Right atrium auricular region (tissue), 2 donors: ENCODE data around the gene NELL1. TPM values are rescaled to one million over a fixed set of nuclear protein-coding genes. Genes with fewer than 3 reads are reported as not detected.

Experiments used
- DNase-seq: peaks from one replicate; pipeline ENCODE4 v3.0.0-alpha.2; 2019; ENCODE audit warnings: low spot score
- H3K27ac ChIP-seq, 2 donors: fragments of 200-600 bp; sonication (generic); 1 replicate in 1 of 2; 2 replicates in 1 of 2; pipeline ENCODE4 v1.5.1; 2016 to 2019
- H3K27me3 ChIP-seq, 2 donors: fragments of 200-600 bp; sonication (generic); one replicate each; pipeline versions ENCODE4 v1.5.1 to v1.6.0; 2017 to 2019
- H3K36me3 ChIP-seq: fragments of 200-600 bp; sonication (generic); one replicate; pipeline ENCODE4 v1.5.1; 2016
- H3K4me1 ChIP-seq, 2 donors: fragments of 200-600 bp; sonication (generic); one replicate each; pipeline versions ENCODE4 v1.5.1 to v1.6.0; 2017 to 2019
- H3K4me3 ChIP-seq, 2 donors: fragments of 200-600 bp; sonication (generic); 1 replicate in 1 of 2; 2 replicates in 1 of 2; pipeline ENCODE4 v1.5.1; 2017 to 2019; ENCODE audit warnings: mild to moderate bottlenecking in 1 of 2, moderate library complexity in 1 of 2
- H3K9me3 ChIP-seq, 2 donors: fragments of 200-600 bp; sonication (generic); one replicate each; pipeline ENCODE4 v1.5.1; 2019
- CTCF ChIP-seq, 2 donors: fragments of 200-600 bp; sonication (generic); IDR thresholded peaks; one replicate each; pipeline ENCODE4 v1.5.1; 2019; ENCODE audit warnings: antibody characterized with exemption in 2 of 2
- total RNA-seq, 2 donors: library from RNA; depleted of rRNA; stranded (reverse); fragments of >200 nt; gene quantifications; one replicate each; pipeline ENCODE4 v1.1.0, GENCODE V29; 2016

The NELL1 gene
- total RNA-seq, 2 donors from 2014 or later, result not detected

GRCh38 chr11:21505070-21505469, 835.7 kb downstream of the NELL1 start:
- Histone ChIP-seq H3K27me3 (no peaks in the 10 kb centered on the region), H3K36me3 (no peaks in the 10 kb centered on the region), H3K9me3 (no peaks in the 10 kb centered on the region), H3K4me1 (no peaks in the 10 kb centered on the region), H3K4me3 (no peak overlapping the region), H3K27ac (no peak overlapping the region)
- no peak for DNase-seq
- no peak for TF ChIP-seq CTCF (IDR thresholded peaks at IDR 0.05)

GRCh38 chr11:21511835-21512440, 842.6 kb downstream of the NELL1 start:
- Histone ChIP-seq H3K9me3 (no peaks in the 10 kb centered on the region), H3K27me3 (no peaks in the 10 kb centered on the region), H3K36me3 (no peaks in the 10 kb centered on the region), H3K27ac (no peak overlapping the region), H3K4me3 (no peak overlapping the region), H3K4me1 (no peaks in the 10 kb centered on the region)
- DNase-seq, result no peak
- TF ChIP-seq CTCF (IDR thresholded peaks at IDR 0.05), result peak in 1 of 2 donors; percentile 61

GRCh38 chr11:21514316-21514715, 844.9 kb downstream of the NELL1 start:
- Histone ChIP-seq H3K27ac (no peak overlapping the region), H3K9me3 (no peaks in the 10 kb centered on the region), H3K4me3 (no peak overlapping the region), H3K27me3 (no peaks in the 10 kb centered on the region), H3K4me1 (no peaks in the 10 kb centered on the region), H3K36me3 (no peaks in the 10 kb centered on the region)
- no peak for DNase-seq
- TF ChIP-seq CTCF (IDR thresholded peaks at IDR 0.05), result peak in 1 of 2 donors; percentile 45

- H3K36me3 ChIP-seq, result no peaks in the 10 kb centered on the region
- H3K27me3 ChIP-seq, result no peaks in the 10 kb centered on the region
- no peaks in the 10 kb centered on the region for H3K4me1 ChIP-seq
- TF ChIP-seq CTCF (IDR thresholded peaks at IDR 0.05), result no peak
- no peak overlapping the region for H3K27ac ChIP-seq
- DNase-seq, result no peak
- no peak overlapping the region for H3K4me3 ChIP-seq
- H3K9me3 ChIP-seq, result no peaks in the 10 kb centered on the region
Observed at GRCh38 chr11:21520244-21520643, 850.9 kb downstream of the NELL1 start.

- no peak for TF ChIP-seq CTCF (IDR thresholded peaks at IDR 0.05)
- Histone ChIP-seq H3K9me3 (no peaks in the 10 kb centered on the region), H3K4me3 (no peak overlapping the region), H3K27me3 (no peaks in the 10 kb centered on the region), H3K36me3 (no peaks in the 10 kb centered on the region), H3K4me1 (no peaks in the 10 kb centered on the region), H3K27ac (no peak overlapping the region)
- DNase-seq, result no peak
Observed at GRCh38 chr11:21529187-21529586, 859.8 kb downstream of the NELL1 start.

GRCh38 chr11:21534288-21534687, 864.9 kb downstream of the NELL1 start:
- Histone ChIP-seq H3K27ac (no peak overlapping the region), H3K4me1 (no peaks in the 10 kb centered on the region), H3K4me3 (no peak overlapping the region), H3K27me3 (no peaks in the 10 kb centered on the region), H3K9me3 (no peaks in the 10 kb centered on the region), H3K36me3 (no peaks in the 10 kb centered on the region)
- DNase-seq, result no peak
- TF ChIP-seq CTCF (IDR thresholded peaks at IDR 0.05), result no peak
